Endothelial cell of umbilical vein (primary cell): ENCODE data around the gene MCCC2. TPM values are rescaled to one million over a fixed set of nuclear protein-coding genes. Genes with fewer than 3 reads are reported as not detected.

Experiments used
- BruUV-seq: library from RNA; stranded (reverse); fragments of 400-500 nt; replicated peaks from 2 replicates; lab custom pipeline; 2021; lab: Mats Ljungman, UMichigan
- CTCF ChIA-PET: fragments of 300-600, 350-600 bp; sonication (Branson Sonifier 250); formaldehyde crosslinking; loops from one replicate; lab custom pipeline; 2021; ENCODE audit warnings: antibody characterized with exemption, inconsistent platforms; lab: Charles Lee
- POLR2A ChIA-PET: fragments of 300-600, 350-600 bp; sonication (Branson Sonifier 250); formaldehyde crosslinking; loops from one replicate; lab custom pipeline; 2021; ENCODE audit warnings: antibody characterized with exemption, inconsistent platforms; lab: Charles Lee
- DNase-seq: peaks from one replicate; pipeline ENCODE4 v3.0.0-alpha.2; 2011; ENCODE audit warnings: low read depth, low spot score
- FAIRE-seq: peaks from 2 replicates; lab custom pipeline; 2011; peaks lifted over from hg19 to GRCh38; lab: Jason Lieb, UNC
- H2AFZ ChIP-seq: 2 replicates; pipeline ENCODE4 v1.6.0; 2012; ENCODE audit warnings: low read depth, low read length, control low read depth, inconsistent platforms
- H3K27ac ChIP-seq: 2 replicates; pipeline ENCODE4 v1.5.1; 2011; ENCODE audit warnings: low read depth, mild to moderate bottlenecking, control low read depth, low read length, moderate library complexity; ENCODE audit not compliant: insufficient read depth
- H3K27me3 ChIP-seq, 2 experiments: 2 replicates each; pipeline versions ENCODE4 v1.6.0 to v1.6.1; 2011; ENCODE audit warnings: low read length in 2 of 2, mixed read lengths in 1 of 2; ENCODE audit not compliant: control insufficient read depth in 2 of 2, insufficient read depth in 2 of 2
- H3K36me3 ChIP-seq, 2 experiments: 2 replicates in 1 of 2; 3 replicates in 1 of 2; pipeline ENCODE4 v1.5.1; 2011; ENCODE audit warnings: low read length in 2 of 2, mild to moderate bottlenecking in 1 of 2, moderate library complexity in 1 of 2; ENCODE audit not compliant: control insufficient read depth in 2 of 2, insufficient read depth in 2 of 2; ENCODE audit errors: extremely low read depth in 1 of 2
- H3K4me1 ChIP-seq: 3 replicates; pipeline ENCODE4 v1.5.1; 2011; ENCODE audit warnings: mild to moderate bottlenecking, low read length; ENCODE audit not compliant: control insufficient read depth, insufficient read depth; ENCODE audit errors: extremely low read depth
- H3K4me2 ChIP-seq: 2 replicates; pipeline ENCODE4 v1.6.1; 2011; ENCODE audit warnings: low read length, control low read depth, mixed read lengths; ENCODE audit not compliant: insufficient read depth
- H3K4me3 ChIP-seq, 3 experiments: fragments of 200-600 bp in 1 of 3; sonication (generic), shearing (Covaris generic) in 1 of 3; replicated peaks in 1 of 3; 2 replicates each; pipeline ENCODE4 v1.5.1; 2011 to 2016; ENCODE audit warnings: control low read depth in 3 of 3, low read length in 3 of 3, mild to moderate bottlenecking in 2 of 3, inconsistent platforms in 1 of 3, low read depth in 1 of 3, moderate library complexity in 1 of 3; ENCODE audit not compliant: insufficient read depth in 1 of 3
- H3K79me2 ChIP-seq: 2 replicates; pipeline ENCODE4 v1.6.0; 2012; ENCODE audit warnings: low read length, inconsistent platforms; ENCODE audit not compliant: control insufficient read depth, insufficient read depth
- H3K9ac ChIP-seq: replicated peaks from 2 replicates; pipeline ENCODE3; 2011; ENCODE audit warnings: low read length, control low read depth; ENCODE audit not compliant: insufficient read depth; ENCODE audit errors: extremely low read depth
- H3K9me1 ChIP-seq: replicated peaks from 3 replicates; pipeline ENCODE4 v1.6.0; 2011; ENCODE audit warnings: mild to moderate bottlenecking, low read length; ENCODE audit not compliant: control insufficient read depth, insufficient read depth; ENCODE audit errors: extremely low read depth
- H3K9me3 ChIP-seq: replicated peaks from 2 replicates; pipeline ENCODE4 v1.5.1; 2012; ENCODE audit warnings: low read length, inconsistent platforms; ENCODE audit not compliant: control insufficient read depth, insufficient read depth
- H4K20me1 ChIP-seq: replicated peaks from 2 replicates; pipeline ENCODE3; 2011; ENCODE audit warnings: mild to moderate bottlenecking, low read length; ENCODE audit not compliant: control insufficient read depth, insufficient read depth; ENCODE audit errors: extremely low read depth
- EZH2 ChIP-seq: IDR thresholded peaks from 2 replicates; pipeline ENCODE4 v1.6.1; 2012; ENCODE audit warnings: borderline replicate concordance, low read depth, mild to moderate bottlenecking, moderate library complexity, low read length, inconsistent platforms; ENCODE audit not compliant: severe bottlenecking
- FOS ChIP-seq: IDR thresholded peaks from 2 replicates; pipeline ENCODE4 v1.6.1; 2011; ENCODE audit warnings: mild to moderate bottlenecking, low read length, moderate library complexity, borderline replicate concordance; ENCODE audit not compliant: insufficient read depth
- GATA2 ChIP-seq: IDR thresholded peaks from 2 replicates; pipeline ENCODE4 v1.7.0; 2011; ENCODE audit warnings: low read depth, mild to moderate bottlenecking, moderate library complexity, mixed read lengths, low read length; ENCODE audit not compliant: insufficient read length, insufficient read depth
- JUN ChIP-seq: IDR thresholded peaks from 2 replicates; pipeline ENCODE4 v1.6.1; 2011; ENCODE audit warnings: borderline replicate concordance, low read depth; ENCODE audit not compliant: insufficient read length, insufficient read depth
- MYC ChIP-seq: IDR thresholded peaks from one replicate; pipeline ENCODE4 v1.6.1; 2011; ENCODE audit warnings: mild to moderate bottlenecking, low read depth, low read length
- POLR2A ChIP-seq: IDR thresholded peaks from 2 replicates; pipeline ENCODE4 v1.6.1; 2012; ENCODE audit warnings: low read depth, mild to moderate bottlenecking, control low read depth, low read length
- POLR2AphosphoS5 ChIP-seq: IDR thresholded peaks from 2 replicates; pipeline ENCODE4 v1.6.1; 2012; ENCODE audit warnings: low read depth, mild to moderate bottlenecking, control low read depth, low read length, moderate library complexity; ENCODE audit not compliant: insufficient read depth
- dilution Hi-C: fragments of 300-500 bp; cut with MboI; formaldehyde crosslinking; loops from one replicate; pipeline ENCODE4 v1.15.0; 2019; ENCODE audit warnings: low sequenced_read_pairs; ENCODE audit not compliant: extremely low pct_ligation_motif_present
- intact Hi-C: fragments of 100-400 bp; cut with micrococcal nuclease; formaldehyde crosslinking; loops from one replicate; pipeline ENCODE4 v1.10.0; 2022
- polyA plus RNA-seq, 4 experiments: library from polyadenylated mRNA; depleted of rRNA in 3 of 4; stranded (reverse) in 3 of 4; unstranded in 1 of 4; fragments of >200 nt; gene quantifications; 2 replicates each; pipeline versions ENCODE4 v1.2.1 to v1.2.3, GENCODE V29; 2011 to 2012; ENCODE audit warnings: missing spikeins in 1 of 4
- total RNA-seq: library from RNA; stranded (reverse); gene quantifications from 2 replicates; pipeline ENCODE4 v1.2.3, GENCODE V29; 2021
- TF ChIP-seq, protein P1 (sequence below), 2 donors: IDR thresholded peaks; 1 replicate in 1 of 2; 2 replicates in 1 of 2; pipeline ENCODE4 v1.5.1; 2011; ENCODE audit warnings: low read length in 2 of 2, mild to moderate bottlenecking in 2 of 2, moderate library complexity in 2 of 2, control low read depth in 1 of 2, inconsistent platforms in 1 of 2, low read depth in 1 of 2; ENCODE audit not compliant: insufficient read depth in 1 of 2; ENCODE audit errors: extremely low read depth in 1 of 2
- TF ChIP-seq, protein P2 (sequence below): IDR thresholded peaks from 2 replicates; pipeline ENCODE4 v1.6.1; 2011; ENCODE audit not compliant: insufficient read depth, insufficient read length

The MCCC2 gene
- total and polyA plus RNA-seq, 2 donors (not counting 3 experiments of a cell fraction or from before 2014, with no cell fraction given) = 27.9 to 28.6 TPM

DNA sequence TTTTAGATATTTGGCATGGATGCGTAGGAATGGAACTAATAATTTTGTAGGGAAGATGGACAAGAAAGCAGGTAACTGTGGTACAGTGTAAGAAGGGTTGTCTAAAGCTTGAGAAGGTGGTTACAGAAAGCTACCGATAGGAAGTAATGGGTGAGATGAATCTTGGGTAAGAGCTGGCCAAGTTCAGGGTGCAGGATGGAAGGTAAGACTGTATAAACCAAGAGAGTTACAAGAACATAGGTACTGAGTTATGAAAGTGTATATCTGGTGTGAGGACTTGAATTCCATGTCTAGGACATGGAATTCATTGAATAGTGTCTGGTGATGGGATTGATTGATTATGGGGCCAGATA is 1.4 kb downstream of the MCCC2 start:
- H3K4me3 ChIP-seq = no peak overlapping the region
- BruUV-seq = no TSS peak
- H3K27me3 ChIP-seq = no peaks in the 10 kb centered on the region
- no peak overlapping the region for H3K4me2 ChIP-seq
- H3K4me1 ChIP-seq = peaks cover 3% of the 10 kb centered on the region
- H3K9me3 ChIP-seq = no peaks in the 10 kb centered on the region
- no peak overlapping the region for H3K9ac ChIP-seq
- TF ChIP-seq, protein P1, sequence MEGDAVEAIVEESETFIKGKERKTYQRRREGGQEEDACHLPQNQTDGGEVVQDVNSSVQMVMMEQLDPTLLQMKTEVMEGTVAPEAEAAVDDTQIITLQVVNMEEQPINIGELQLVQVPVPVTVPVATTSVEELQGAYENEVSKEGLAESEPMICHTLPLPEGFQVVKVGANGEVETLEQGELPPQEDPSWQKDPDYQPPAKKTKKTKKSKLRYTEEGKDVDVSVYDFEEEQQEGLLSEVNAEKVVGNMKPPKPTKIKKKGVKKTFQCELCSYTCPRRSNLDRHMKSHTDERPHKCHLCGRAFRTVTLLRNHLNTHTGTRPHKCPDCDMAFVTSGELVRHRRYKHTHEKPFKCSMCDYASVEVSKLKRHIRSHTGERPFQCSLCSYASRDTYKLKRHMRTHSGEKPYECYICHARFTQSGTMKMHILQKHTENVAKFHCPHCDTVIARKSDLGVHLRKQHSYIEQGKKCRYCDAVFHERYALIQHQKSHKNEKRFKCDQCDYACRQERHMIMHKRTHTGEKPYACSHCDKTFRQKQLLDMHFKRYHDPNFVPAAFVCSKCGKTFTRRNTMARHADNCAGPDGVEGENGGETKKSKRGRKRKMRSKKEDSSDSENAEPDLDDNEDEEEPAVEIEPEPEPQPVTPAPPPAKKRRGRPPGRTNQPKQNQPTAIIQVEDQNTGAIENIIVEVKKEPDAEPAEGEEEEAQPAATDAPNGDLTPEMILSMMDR (IDR thresholded peaks at IDR 0.05; ENCODE audit: extremely low read depth in 1 of 2, insufficient read depth in 1 of 2, low read depth in 1 of 2, low read length in 2 of 2) = no peak
- TF ChIP-seq JUN (no peak), MYC (no peak), GATA2 (no peak), FOS (no peak), POLR2A (no peak), POLR2AphosphoS5 (no peak), EZH2 (no peak)
- TF ChIP-seq, protein P2, sequence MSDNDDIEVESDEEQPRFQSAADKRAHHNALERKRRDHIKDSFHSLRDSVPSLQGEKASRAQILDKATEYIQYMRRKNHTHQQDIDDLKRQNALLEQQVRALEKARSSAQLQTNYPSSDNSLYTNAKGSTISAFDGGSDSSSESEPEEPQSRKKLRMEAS = no peak
- DNase-seq (no peak), FAIRE-seq (no peak)
- dilution Hi-C loops = no loop called here
- no peak overlapping the region for H3K27ac ChIP-seq
- no peaks in the 10 kb centered on the region for H3K9me1 ChIP-seq
- H3K36me3 ChIP-seq = no peaks in the 10 kb centered on the region
- H3K79me2 ChIP-seq = peaks cover 2% of the 10 kb centered on the region
- CTCF ChIA-PET = interaction anchor here (2.7 kb wide), 1 partner anchor 12 kb away, joined by 26 read pairs; no protein-coding TSS in a partner anchor
- no peak overlapping the region for H2AFZ ChIP-seq
- POLR2A ChIA-PET = no interaction called here
- intact Hi-C loops = loop anchor here (5.0 kb wide), 1 partner anchor 169 kb away; no protein-coding TSS in a partner anchor
- no peaks in the 10 kb centered on the region for H4K20me1 ChIP-seq
